ENCODE measurements around the gene NT5C3A.
A peak's percentile ranks its signal among the peaks of the same experiment; 100 is the strongest.

The NT5C3A gene

DNA sequence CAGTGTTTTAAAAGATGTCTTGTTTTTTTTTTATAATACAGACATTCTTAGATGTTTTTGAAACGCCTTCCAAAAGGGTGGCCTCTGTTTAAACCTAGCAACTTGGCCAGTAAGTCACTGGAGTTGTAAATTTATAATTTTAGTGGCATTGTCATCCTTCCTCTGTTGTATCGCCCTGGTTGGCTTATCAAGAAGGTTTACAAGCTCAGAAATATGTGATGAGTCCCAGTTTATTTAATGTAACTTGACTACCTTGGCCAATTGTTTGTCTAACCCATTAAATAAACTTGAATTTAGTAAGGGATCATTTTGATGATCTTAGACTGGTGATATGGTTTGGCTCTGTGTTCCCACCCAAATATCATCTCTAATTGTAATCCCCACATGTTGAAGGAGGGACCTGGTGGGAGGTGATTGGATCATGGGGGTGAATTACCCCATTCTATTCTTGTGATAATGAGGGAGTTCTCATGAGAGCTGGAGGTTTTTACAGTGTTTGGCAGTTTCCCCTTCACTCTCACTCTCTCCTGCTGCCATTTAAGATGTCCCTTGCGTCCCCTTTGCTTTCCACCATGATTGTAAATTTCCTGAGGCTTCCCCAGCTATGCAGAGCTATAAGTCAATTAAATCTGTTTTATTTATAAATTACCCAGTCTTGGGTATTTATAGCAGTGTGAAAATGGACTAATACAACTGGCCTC, 13.4 kb upstream of the NT5C3A start:
- TF ChIP-seq, protein P1, sequence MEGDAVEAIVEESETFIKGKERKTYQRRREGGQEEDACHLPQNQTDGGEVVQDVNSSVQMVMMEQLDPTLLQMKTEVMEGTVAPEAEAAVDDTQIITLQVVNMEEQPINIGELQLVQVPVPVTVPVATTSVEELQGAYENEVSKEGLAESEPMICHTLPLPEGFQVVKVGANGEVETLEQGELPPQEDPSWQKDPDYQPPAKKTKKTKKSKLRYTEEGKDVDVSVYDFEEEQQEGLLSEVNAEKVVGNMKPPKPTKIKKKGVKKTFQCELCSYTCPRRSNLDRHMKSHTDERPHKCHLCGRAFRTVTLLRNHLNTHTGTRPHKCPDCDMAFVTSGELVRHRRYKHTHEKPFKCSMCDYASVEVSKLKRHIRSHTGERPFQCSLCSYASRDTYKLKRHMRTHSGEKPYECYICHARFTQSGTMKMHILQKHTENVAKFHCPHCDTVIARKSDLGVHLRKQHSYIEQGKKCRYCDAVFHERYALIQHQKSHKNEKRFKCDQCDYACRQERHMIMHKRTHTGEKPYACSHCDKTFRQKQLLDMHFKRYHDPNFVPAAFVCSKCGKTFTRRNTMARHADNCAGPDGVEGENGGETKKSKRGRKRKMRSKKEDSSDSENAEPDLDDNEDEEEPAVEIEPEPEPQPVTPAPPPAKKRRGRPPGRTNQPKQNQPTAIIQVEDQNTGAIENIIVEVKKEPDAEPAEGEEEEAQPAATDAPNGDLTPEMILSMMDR (IDR thresholded peaks at IDR 0.05; ENCODE audit: insufficient read depth, low read depth, low read length, missing control alignments) = no peak
- no peak for DNase-seq (ENCODE audit: low read depth)
- H3K4me3 ChIP-seq (ENCODE audit: low read length) = no peak overlapping the region

DNA sequence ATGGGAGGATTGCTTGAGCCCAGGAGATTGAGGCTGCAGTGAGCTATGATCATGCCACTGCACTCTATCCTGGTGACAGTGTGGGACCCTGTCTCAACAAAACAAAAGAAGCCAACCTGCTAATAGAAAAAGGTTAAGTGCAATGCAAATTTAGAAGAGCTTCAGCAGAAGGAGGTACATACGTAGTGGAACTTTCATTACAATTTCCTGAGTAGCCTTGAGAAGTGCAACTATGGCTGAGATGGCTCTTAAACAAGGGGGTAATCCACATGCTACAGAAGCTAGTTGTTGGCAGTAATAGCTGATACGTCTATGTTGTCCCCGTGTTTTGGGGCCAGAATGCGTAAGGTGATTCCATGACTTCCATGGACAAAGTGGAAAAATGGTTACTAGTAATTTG, 10.7 kb upstream of the NT5C3A start:
- TF ChIP-seq, protein P1 (IDR thresholded peaks at IDR 0.05; ENCODE audit: insufficient read depth, low read depth, low read length, missing control alignments) = no peak
- DNase-seq (ENCODE audit: low read depth) = no peak
- H3K4me3 ChIP-seq (ENCODE audit: low read length) = no peak overlapping the region

DNA sequence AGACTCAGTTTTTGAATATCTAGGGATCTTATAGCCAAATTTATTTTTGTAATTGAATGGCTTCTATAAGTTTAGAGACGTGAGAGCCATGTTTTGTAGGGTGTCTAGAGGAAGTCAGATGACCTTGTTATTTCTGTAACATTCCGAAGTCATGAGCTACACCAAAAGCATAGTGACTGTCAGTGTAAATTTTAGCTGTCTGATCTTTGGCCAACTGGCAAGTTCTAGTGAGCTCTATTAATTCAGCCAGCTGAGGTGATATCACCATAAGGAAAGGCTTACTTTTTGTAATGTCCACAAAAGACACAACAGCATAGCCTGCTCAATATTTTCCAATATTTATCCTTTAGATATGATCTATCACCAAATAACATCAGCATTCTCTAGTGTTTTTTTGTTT, 9.9 kb upstream of the NT5C3A start:
- DNase-seq (ENCODE audit: low read depth) = peak; percentile 38

DNA sequence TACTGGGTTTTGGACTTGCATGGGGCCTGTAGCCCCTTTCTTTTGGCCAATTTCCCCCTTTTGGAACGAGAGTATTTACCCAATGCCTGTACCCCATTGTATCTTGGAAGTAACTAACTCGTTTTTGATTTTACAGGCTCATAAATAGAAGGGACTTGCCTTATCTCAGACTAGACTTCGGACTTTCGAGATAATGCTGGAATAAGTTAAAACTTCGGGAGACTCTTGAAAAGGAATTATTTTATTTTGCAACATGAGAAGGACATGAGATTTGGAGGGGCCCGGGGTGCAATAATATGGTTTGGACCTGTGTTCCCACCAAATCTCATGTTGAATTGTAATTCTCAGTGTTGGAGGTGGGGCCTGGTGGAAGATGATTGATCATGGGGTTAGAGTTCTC, 8.3 kb upstream of the NT5C3A start:
- TF ChIP-seq, protein P1 (IDR thresholded peaks at IDR 0.05; ENCODE audit: insufficient read depth, low read depth, low read length, missing control alignments) = no peak
- H3K4me3 ChIP-seq (ENCODE audit: low read length) = no peak overlapping the region
- no peak for DNase-seq (ENCODE audit: low read depth)

More for the DNA sequence above, 9.9 kb upstream of the NT5C3A start:
- TF ChIP-seq, protein P1 (IDR thresholded peaks at IDR 0.05; ENCODE audit: insufficient read depth, low read depth, low read length, missing control alignments) = no peak
- H3K4me3 ChIP-seq (ENCODE audit: low read length) = no peak overlapping the region

DNA sequence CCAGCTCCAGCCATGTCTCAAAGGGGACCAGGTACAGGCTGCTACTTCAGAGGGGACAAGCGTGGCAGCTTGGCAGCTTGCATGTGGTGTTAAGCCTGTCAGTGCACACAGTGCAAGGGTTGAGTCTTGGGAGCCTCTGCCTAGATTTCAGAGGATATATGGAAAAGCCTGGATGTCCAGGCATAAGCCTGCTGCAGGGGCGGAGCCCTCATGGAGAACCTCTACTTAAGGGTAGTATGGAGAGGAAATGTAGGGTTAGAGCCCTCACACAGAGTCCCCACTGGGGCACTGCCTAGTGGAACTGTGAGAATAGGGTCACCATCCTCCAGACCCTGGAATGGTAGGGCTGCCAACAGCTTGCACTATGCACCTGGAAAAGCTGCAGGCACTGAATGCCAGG, 7.7 kb upstream of the NT5C3A start:
- no peak overlapping the region for H3K4me3 ChIP-seq (ENCODE audit: low read length)
- TF ChIP-seq, protein P1 (IDR thresholded peaks at IDR 0.05; ENCODE audit: insufficient read depth, low read depth, low read length, missing control alignments) = no peak
- DNase-seq (ENCODE audit: low read depth) = no peak

DNA sequence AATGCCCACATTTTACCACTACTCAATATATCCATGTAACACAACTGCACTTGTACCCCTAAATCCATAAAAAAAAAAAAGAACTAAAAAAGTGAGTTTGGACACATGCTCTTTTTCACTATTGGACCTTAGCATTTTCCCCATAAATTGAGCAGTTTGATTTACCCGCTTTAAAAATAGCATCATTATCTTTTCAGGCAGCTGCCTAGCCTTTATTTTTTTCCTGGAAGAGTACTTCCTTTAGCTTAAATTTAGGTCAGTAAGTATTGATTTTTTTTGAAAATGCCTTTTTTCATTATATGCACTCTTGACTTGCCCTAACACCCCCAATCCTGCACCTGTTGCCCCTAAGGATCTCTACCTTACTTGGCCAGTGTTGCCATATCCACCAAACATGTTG, 5.3 kb upstream of the NT5C3A start:
- no peak for DNase-seq (ENCODE audit: low read depth)
- no peak overlapping the region for H3K4me3 ChIP-seq (ENCODE audit: low read length)
- TF ChIP-seq, protein P1 (IDR thresholded peaks at IDR 0.05; ENCODE audit: insufficient read depth, low read depth, low read length, missing control alignments) = no peak

DNA sequence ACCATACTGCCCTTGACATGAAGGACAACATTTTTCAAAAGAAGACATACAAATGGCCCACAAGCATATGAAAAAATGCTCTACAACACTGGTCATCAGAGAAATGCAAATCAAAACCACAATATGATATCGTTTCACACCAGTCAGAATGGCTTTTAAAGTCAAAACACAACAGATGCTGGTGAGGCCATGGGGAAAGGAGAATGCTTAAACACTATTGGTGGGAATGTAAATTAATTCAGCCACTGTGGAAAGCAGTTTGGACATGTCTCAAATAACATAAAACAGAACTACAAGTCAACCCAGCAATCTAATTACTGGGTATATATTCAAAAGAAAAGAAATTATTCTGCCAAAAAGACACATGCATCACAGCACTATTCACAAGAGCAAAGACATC, 4.2 kb upstream of the NT5C3A start:
- H3K4me3 ChIP-seq (ENCODE audit: low read length) = no peak overlapping the region
- no peak for DNase-seq (ENCODE audit: low read depth)
- TF ChIP-seq, protein P1 (IDR thresholded peaks at IDR 0.05; ENCODE audit: insufficient read depth, low read depth, low read length, missing control alignments) = no peak

All from epithelial cell of esophagus (primary cell).